ENCODE measurements around the gene ABCG5.

ABCG5 gene

DNA sequence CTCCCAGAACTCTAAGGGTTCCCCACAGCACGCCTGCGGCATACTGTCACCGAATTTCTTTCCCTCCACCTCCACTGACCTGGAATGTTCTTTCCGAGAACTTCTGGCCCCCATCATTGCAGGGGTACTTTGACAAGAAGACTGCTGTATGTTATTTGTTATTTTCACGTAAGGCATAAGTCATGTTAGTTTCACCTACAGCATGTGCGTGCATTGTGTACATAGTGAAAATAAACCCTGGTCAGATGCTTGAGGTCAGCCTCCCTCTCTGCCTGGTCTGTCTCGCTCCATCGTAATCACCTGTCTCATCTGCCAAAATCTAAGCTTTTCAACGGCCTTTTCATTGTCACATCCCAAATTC is 4.2 kb upstream of the ABCG5 start:
- in situ Hi-C loops (cut with MboI; ENCODE audit: low sequenced_read_pairs), result no loop called here

DNA sequence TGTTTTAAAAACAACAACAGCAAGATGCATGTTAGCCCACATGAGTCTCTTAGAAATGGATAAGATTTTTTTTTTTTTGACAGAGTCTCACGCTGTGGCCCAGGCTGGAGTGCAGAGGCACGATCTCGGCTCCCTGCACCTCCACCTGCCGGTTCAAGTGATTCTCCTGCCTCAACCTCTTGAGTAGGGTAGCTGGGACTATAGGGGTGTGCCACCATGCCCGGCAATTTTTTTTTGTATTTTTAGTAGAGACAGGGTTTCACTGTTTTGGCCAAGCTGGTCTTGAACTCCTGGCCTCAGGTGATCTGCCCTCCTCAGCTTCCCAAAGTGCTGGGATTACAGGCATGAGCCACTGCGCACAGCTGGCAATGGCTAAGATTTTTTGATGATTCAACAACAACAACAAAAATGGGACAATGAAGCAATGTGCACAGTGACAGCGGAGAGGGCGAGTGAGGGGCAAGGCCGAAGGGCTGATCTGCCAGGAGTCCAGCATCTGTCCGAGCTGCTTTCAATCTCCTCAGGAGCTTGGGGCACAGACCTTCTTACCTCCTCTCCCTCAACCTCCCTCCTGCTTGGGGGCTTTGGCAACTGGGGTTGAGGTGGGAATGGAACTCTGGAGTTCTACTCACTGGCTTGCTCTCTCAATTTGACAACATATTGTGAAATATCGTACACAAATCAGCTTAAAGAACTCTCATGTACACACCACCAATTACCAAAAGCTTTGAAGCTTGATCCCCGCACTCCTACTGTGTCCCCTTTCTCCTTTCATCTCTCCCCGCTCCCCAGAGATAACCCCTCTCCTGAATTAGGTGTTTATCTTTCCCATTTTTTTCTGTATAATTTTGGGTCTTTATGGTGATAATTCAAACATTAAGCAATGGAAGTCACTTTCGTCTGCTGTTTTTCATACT is 3.6 kb upstream of the ABCG5 start:
- in situ Hi-C loops (cut with MboI; ENCODE audit: low sequenced_read_pairs), result no loop called here

DNA sequence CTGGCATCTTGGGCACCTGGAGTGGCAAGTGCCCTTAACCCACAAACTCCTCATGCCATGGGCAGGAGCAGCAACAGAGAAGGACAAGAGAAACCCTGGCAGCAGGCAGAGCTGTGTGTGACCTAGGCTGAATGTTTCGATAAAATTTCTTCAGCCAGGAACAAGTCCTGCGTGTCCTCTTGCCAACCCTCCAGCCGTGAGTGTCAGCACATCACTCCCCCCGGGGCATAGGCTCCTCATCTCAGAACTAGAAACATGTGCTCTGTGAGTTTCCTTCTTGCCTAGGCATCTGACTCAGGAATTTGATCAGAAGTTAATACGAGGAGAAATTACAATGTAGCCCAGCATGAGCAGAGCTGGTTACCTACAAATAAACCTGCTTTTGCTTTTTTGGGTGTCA is 2.3 kb upstream of the ABCG5 start:
- in situ Hi-C loops (cut with MboI; ENCODE audit: low sequenced_read_pairs), result no loop called here

DNA sequence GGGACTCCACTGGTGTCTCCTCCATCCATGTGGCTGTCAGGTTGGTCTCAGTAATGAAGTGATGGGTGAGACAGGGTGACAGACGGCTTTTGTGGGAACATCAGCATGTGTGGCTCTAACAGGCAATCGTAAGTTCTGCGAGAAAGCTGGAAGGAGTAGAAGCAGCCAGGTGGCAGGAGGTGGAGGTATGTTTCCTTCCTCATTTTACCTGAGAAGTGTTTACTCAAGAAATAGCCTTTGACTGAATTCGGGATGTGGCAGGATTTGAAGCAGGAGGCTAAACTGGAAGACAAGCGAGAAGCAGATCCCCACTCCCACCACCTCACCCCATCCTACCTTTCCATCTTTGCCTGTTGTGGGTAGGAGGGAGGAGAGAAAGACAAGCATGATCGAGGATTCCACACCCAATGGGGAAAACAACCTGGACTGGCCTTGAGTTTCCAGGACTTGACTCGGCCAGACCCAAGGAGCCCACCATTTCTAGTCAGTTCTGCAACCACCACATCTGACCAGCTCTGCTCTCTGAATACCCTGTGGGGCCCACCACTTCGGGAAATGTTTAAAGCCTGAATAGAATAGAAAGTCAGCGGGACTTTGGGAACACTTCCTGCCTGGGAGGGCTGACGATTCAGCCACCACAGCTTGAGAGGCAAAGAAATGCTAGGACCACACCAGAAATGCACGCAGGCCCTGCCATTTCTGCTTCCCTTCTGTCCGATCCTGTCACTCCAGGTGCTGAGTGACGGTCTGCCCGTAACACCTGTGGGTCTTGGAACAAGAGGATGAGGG is 1.3 kb upstream of the ABCG5 start:
- in situ Hi-C loops (cut with MboI; ENCODE audit: low sequenced_read_pairs), result no loop called here

- in situ Hi-C loops (cut with MboI; ENCODE audit: low sequenced_read_pairs), result no loop called here
Measured at GRCh38 chr2:43837831-43838559, 644 bp downstream of the ABCG5 start.

DNA sequence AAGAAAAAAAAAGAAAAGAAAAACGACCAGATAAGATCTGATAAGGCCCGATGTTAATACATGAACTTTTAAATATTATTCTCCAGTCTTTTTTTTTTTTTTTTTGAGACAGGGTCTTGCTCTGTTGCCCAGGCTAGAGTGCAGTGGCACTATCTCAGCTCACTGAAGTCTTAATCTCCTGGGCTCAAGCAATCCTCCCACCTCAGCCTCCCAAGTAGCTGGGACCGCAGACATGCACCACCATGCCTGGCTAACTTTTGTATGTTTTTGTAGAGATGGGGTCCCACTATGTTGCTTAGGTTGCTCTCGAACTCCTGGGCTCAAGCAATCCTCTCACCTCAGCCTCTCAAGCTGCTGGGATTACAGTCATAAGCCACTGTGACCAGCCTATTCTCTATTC is 1.6 kb downstream of the ABCG5 start:
- in situ Hi-C loops (cut with MboI; ENCODE audit: low sequenced_read_pairs), result no loop called here

- in situ Hi-C loops (cut with MboI; ENCODE audit: low sequenced_read_pairs), result no loop called here
Measured at GRCh38 chr2:43832457-43832856, 6.2 kb downstream of the ABCG5 start.

DNA sequence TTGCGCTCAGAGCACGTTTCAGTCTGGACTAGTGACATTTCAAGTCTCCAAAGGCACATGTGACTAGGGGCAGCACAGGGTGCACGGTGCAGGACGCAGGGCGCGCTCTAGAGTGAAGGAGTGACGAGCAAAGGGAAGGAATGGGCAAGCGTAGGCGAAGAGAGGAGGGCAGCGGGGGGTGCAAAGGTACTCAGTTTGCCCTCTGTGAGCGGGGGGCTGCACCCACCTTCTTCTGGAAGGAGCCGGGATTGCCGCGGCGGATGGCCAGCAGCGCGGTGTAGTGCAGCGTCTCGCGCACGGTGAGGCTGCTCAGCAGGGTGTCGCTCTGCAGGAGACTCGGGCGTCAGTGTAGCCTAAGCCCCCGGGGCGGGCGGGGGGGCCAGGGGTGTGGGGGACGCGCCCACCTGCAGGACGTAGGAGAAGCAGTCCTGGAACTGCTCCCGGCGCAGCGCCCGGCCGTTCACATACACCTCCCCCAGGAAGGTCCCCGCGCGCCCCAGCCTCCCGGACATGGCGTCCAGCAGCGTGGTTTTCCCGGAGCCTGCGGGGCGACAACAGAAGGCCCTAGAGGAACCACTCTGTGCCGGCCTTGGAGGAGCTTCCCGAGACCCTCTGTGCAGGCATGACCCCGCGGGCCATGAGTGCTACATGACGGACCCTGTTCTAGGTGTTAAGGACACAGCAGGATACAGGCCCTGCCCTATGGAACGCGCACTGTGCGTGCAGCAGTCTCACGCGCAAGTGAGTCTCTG is 6.9 kb downstream of the ABCG5 start:
- in situ Hi-C loops (cut with MboI; ENCODE audit: low sequenced_read_pairs), result no loop called here

DNA sequence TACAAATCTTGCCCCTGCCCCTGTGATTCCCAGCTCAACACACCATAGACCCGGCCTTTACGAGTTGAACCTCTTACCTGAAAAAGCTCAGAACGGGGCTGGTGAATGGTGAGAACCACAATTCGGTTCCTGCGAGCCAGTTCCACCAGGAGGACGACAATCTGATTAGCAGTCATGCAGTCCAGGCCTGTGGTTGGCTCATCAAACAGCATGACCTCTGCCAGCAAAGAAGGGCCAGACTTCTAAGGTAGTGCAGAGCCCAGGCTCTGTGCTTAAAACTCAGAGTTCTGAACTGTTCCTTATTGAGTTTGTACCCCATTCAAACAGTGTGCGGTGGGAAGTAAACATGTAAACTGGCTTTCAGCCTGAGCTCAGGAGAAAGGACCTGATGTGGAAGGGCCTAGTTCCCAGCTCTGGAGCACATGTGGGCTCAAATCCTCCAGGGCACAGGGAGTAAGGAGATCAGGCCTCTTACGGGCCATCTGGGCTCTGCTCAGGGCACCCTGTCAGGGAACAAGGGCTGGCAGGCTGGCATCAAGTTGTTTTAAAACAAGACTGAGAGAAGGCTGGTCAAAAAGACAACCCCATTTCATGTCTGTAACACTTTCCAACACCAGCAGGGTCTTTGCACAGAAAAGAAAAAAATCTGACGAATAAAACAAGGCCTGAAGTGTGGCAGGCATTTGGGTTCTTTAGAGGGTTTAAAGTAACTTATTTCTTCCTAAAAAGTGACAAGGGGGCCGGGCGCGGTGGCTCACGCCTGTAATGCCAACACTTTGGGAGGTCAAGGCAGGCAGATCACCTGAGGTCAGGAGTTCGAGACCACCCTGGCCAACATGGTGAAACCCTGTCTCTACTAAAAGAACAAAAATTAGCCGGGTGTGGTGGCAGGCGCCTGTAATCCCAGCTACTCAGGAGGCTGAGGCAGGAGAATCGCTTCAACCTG is 12.1 kb downstream of the ABCG5 start:
- in situ Hi-C loops (cut with MboI; ENCODE audit: low sequenced_read_pairs), result no loop called here

GRCh38 chr2:43825841-43826240 is 12.8 kb downstream of the ABCG5 start:
- in situ Hi-C loops (cut with MboI; ENCODE audit: low sequenced_read_pairs), result no loop called here

GRCh38 chr2:43824951-43825493 is 13.6 kb downstream of the ABCG5 start:
- in situ Hi-C loops (cut with MboI; ENCODE audit: low sequenced_read_pairs), result no loop called here

GRCh38 chr2:43824512-43824911 is 14.1 kb downstream of the ABCG5 start:
- in situ Hi-C loops (cut with MboI; ENCODE audit: low sequenced_read_pairs), result no loop called here

- in situ Hi-C loops (cut with MboI; ENCODE audit: low sequenced_read_pairs), result no loop called here
Measured at GRCh38 chr2:43823751-43824150, 14.9 kb downstream of the ABCG5 start.

DNA sequence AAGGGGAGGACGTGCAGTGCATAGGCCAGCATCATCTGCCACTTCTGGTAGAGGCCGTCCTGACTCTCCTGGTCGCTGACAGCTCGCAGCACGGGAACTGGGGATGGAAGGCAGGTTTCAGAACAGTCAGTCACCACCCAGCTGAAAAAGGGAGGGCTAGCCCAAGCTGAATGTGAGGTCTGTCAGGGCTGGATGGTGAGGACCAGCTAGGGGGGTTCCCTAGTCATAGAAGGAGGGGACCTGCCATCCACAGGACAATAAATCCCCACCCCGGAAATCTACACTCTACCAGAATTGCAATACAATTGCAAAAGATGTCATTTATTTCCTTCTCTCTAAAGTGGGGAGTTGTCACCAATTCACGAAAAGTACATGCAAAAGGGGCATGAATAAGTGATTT is 15.8 kb downstream of the ABCG5 start:
- in situ Hi-C loops (cut with MboI; ENCODE audit: low sequenced_read_pairs), result no loop called here

DNA sequence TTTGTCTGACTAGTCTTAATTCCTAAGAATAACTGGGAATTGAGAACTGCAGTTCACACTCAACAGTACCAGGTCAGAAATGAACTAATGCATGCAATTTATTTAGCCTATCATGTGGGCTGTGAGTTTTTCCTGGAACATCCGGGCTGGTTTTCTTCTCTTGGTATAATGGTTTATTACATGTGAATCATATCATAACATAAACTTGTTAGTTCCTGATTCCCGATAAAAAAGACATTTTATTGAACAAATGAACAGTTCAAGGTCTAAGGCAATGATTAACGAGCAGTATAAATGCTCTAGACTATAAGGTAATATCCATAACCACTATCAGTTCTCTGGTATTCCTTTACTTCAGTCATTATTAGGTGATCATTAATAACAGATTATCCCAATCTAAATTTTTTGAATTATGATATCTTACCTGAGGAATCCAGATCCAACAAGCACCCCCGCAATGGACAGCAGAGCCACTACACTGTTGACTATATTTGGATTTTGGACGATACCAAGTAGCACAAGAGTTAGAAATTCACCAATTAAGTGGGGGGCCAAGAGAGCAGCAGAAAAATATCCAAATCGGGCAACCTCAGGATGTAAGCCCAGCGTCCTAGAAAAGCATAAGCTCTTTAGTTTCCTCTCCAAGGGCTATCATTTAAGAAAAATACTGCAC is 19.0 kb downstream of the ABCG5 start:
- in situ Hi-C loops (cut with MboI; ENCODE audit: low sequenced_read_pairs), result no loop called here

GRCh38 chr2:43818761-43819160 is 19.9 kb downstream of the ABCG5 start:
- in situ Hi-C loops (cut with MboI; ENCODE audit: low sequenced_read_pairs), result no loop called here

- in situ Hi-C loops (cut with MboI; ENCODE audit: low sequenced_read_pairs), result no loop called here
Measured at GRCh38 chr2:43814711-43815110, 23.9 kb downstream of the ABCG5 start.

GRCh38 chr2:43812947-43813346 is 25.7 kb downstream of the ABCG5 start:
- in situ Hi-C loops (cut with MboI; ENCODE audit: low sequenced_read_pairs), result no loop called here

GRCh38 chr2:43812006-43812405 is 26.6 kb downstream of the ABCG5 start:
- in situ Hi-C loops (cut with MboI; ENCODE audit: low sequenced_read_pairs), result no loop called here
